Gastrocnemius medialis (tissue), 4 donors: Measurements from ENCODE around the gene G6PC3. TPM values are rescaled to one million over a fixed set of nuclear protein-coding genes. Genes with fewer than 3 reads are reported as not detected.
A peak's percentile ranks its signal among the peaks of the same experiment; 100 is the strongest.

Source experiments
- ATAC-seq, 2 donors: fragments of 150-250 bp; one replicate each; pipeline ENCODE4 v1.9.1; 2016
- DNase-seq, 2 donors: peaks; one replicate each; pipeline ENCODE4 v3.0.0-alpha.2; 2019
- H3K27ac ChIP-seq, 4 donors: fragments of 200-600 bp; sonication (generic); 1 replicate in 1 of 4; 2 replicates in 3 of 4; pipeline ENCODE4 v1.5.1; 2016 to 2018; ENCODE audit warnings: mild to moderate bottlenecking in 2 of 4, moderate library complexity in 1 of 4
- H3K27me3 ChIP-seq, 3 donors: fragments of 200-600 bp; sonication (generic) in 2 of 3; 1 replicate in 1 of 3; 2 replicates in 2 of 3; pipeline versions ENCODE4 v1.5.1 to v1.6.0; 2016 to 2019; ENCODE audit warnings: mild to moderate bottlenecking in 1 of 3, moderate library complexity in 1 of 3
- H3K36me3 ChIP-seq, 2 donors: fragments of 200-600 bp; sonication (generic) in 1 of 2; one replicate each; pipeline ENCODE4 v1.5.1; 2017 to 2018
- H3K4me1 ChIP-seq, 2 donors: fragments of 200-600 bp; sonication (generic) in 1 of 2; one replicate each; pipeline ENCODE4 v1.5.1; 2016 to 2017; ENCODE audit warnings: mild to moderate bottlenecking in 2 of 2
- H3K4me3 ChIP-seq, 4 donors: fragments of 200-600 bp; sonication (generic) in 3 of 4; 1 replicate in 1 of 4; 2 replicates in 3 of 4; pipeline ENCODE4 v1.5.1; 2016 to 2019; ENCODE audit warnings: mild to moderate bottlenecking in 2 of 4
- H3K9me3 ChIP-seq, 3 donors: fragments of 200-600 bp; sonication (generic) in 2 of 3; 1 replicate in 1 of 3; 2 replicates in 2 of 3; pipeline ENCODE4 v1.5.1; 2016 to 2019
- POLR2A ChIP-seq, 2 donors: fragments of 450-650 bp; IDR thresholded peaks; one replicate each; pipeline ENCODE4 v1.6.1; 2017; ENCODE audit warnings: antibody characterized with exemption in 2 of 2, mild to moderate bottlenecking in 2 of 2, moderate library complexity in 2 of 2
- in situ Hi-C, 4 donors: fragments of 200-750 bp; cut with MboI; loops; one replicate each; pipeline versions ENCODE4 v1.15.0 to v1.8.0; 2017; ENCODE audit warnings: low sequenced_read_pairs in 4 of 4
- intact Hi-C: fragments of 100-400 bp; cut with DNase I; formaldehyde crosslinking; loops from one replicate; pipeline ENCODE4 v1.15.1; 2023; ENCODE audit warnings: low total_unique reads
- total RNA-seq, 4 donors: library from RNA; depleted of rRNA; stranded (reverse); fragments of >200 nt; gene quantifications; one replicate each; pipeline versions ENCODE4 v1.1.0 to v1.2.3, GENCODE V29; 2016
- TF ChIP-seq, protein P1 (sequence below), 5 experiments: fragments of 450-650 bp in 3 of 5; fragments of 200-600 bp in 2 of 5; sonication (generic) in 2 of 5; IDR thresholded peaks in 4 of 5; conservative IDR thresholded peaks in 1 of 5; 1 replicate in 4 of 5; 2 replicates in 1 of 5; pipeline ENCODE4 v1.5.1; 2016 to 2019; ENCODE audit warnings: antibody characterized with exemption in 5 of 5, mild to moderate bottlenecking in 3 of 5, moderate library complexity in 3 of 5

G6PC3 gene
- total RNA-seq, 4 donors from 2014 or later, result 30.5 to 40.5 (median 36.4) TPM

DNA sequence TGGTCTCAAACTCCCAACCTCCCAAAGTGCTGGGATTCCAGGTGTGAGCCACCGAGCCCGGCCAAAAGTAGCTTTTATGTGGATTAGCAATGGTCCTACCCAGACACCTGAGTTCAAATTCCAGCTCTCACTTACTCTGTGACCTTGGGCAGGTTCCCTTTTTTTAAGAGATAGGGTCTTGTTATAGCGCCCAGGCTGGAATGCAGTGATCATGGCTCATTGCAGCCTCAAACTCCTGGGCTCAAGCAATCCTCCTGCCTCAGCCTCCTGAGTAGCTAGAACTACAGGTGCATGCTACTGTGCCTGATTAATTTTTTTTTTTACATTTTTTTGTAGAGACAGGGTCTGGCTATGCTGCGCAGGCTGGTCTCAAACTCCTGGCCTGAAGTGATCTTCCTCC, 36.3 kb downstream of the G6PC3 start:
- in situ Hi-C loops, result no loop called here

DNA sequence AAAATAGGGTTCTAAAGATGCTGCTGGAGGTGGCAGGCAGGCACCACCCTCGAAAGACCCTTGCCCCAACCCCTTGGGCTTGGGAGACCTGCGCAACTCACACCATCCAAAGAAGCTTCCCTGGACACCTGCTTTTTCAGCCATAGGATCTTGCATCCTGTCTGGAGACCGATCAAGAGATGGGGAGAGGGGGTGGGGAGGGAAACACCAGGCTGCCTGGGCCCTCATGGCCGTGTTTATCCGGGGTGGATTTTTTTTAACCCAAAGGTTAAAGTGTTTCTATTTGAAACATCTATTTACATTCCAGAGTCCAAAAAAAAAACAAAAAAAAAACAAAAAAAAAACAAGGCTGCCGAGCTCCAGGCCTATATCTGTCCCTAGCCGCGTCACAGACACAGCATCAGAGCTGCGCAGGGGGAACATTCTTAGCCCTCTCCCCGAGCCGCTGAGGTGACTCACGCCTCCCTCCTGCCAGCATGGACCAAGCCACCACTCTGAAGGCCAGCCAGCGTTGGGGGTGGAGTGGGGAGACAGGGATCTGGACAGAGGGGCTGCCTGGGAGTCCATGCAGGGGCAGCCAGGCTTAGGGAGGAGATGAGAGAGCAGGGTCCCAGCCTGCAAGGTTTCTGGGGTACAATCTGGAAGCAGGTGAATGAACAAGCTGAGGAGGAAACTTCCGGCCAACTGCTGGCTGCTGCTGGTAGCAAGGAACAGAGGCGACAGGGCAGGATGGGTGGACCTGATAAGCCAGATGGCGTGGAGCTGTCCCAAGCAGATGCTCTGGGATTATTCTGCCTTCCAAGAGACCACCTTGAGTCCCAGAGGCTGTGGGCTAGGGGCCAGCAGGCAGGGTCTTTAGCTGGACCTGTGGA, 38.1 kb downstream of the G6PC3 start:
- intact Hi-C loops, result no loop called here
- peak overlapping the region; percentile 92 to 94 (median 94) for H3K27ac ChIP-seq
- in situ Hi-C loops, result no loop called here
- TF ChIP-seq, protein P1, sequence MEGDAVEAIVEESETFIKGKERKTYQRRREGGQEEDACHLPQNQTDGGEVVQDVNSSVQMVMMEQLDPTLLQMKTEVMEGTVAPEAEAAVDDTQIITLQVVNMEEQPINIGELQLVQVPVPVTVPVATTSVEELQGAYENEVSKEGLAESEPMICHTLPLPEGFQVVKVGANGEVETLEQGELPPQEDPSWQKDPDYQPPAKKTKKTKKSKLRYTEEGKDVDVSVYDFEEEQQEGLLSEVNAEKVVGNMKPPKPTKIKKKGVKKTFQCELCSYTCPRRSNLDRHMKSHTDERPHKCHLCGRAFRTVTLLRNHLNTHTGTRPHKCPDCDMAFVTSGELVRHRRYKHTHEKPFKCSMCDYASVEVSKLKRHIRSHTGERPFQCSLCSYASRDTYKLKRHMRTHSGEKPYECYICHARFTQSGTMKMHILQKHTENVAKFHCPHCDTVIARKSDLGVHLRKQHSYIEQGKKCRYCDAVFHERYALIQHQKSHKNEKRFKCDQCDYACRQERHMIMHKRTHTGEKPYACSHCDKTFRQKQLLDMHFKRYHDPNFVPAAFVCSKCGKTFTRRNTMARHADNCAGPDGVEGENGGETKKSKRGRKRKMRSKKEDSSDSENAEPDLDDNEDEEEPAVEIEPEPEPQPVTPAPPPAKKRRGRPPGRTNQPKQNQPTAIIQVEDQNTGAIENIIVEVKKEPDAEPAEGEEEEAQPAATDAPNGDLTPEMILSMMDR (IDR thresholded peaks at IDR 0.05 in 4 of 5, conservative IDR thresholded peaks at IDR 0.05 in 1 of 5), result no peak
- peak; percentile 43 to 81 for TF ChIP-seq POLR2A (IDR thresholded peaks at IDR 0.05)
- no peaks in the 10 kb centered on the region for H3K9me3 ChIP-seq
- H3K4me1 ChIP-seq, result peaks cover 94 to 97% of the 10 kb centered on the region in 2 donors
- peak; percentile 63 to 71 for ATAC-seq
- H3K27me3 ChIP-seq, result no peaks in the 10 kb centered on the region
- no peaks in the 10 kb centered on the region for H3K36me3 ChIP-seq
- peak; percentile 88 to 94 for DNase-seq
- H3K4me3 ChIP-seq, result peak overlapping the region; percentile 29 to 76 (median 67)

More for the DNA sequence above, 36.3 kb downstream of the G6PC3 start:
- no peaks in the 10 kb centered on the region for H3K9me3 ChIP-seq
- peak overlapping the region in 1 of 4 donors; percentile 30 for H3K4me3 ChIP-seq
- H3K27me3 ChIP-seq, result no peaks in the 10 kb centered on the region
- peaks cover 90 to 96% of the 10 kb centered on the region in 2 donors for H3K4me1 ChIP-seq
- intact Hi-C loops, result no loop called here
- no peak for DNase-seq
- TF ChIP-seq POLR2A (IDR thresholded peaks at IDR 0.05), result no peak
- TF ChIP-seq, protein P1 (IDR thresholded peaks at IDR 0.05 in 4 of 5, conservative IDR thresholded peaks at IDR 0.05 in 1 of 5), result no peak
- no peaks in the 10 kb centered on the region for H3K36me3 ChIP-seq
- H3K27ac ChIP-seq, result peak overlapping the region; percentile 92 to 94 (median 94)
- no peak for ATAC-seq

DNA sequence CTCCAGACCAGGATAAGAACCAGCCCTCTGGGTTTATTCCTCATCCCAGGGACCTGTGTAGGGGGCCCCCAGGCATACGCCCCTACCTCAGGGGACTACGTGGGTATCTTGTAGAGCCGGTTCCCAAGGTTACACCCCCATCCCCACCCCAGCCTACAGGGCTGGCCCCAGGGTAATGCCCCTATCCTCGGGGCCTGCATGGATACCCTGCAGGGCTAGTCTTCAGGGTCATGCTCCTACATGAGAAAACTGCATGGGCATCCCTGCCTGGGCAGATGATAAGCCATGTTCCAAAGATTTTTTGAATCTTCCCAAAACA, 38.7 kb downstream of the G6PC3 start:
- no peak for ATAC-seq
- H3K4me3 ChIP-seq, result peak overlapping the region; percentile 29 to 76 (median 67)
- in situ Hi-C loops (no loop called here), intact Hi-C loops (no loop called here)
- H3K36me3 ChIP-seq, result no peaks in the 10 kb centered on the region
- TF ChIP-seq POLR2A (IDR thresholded peaks at IDR 0.05), result no peak
- TF ChIP-seq, protein P1 (IDR thresholded peaks at IDR 0.05 in 4 of 5, conservative IDR thresholded peaks at IDR 0.05 in 1 of 5), result no peak
- no peaks in the 10 kb centered on the region for H3K9me3 ChIP-seq
- no peak for DNase-seq
- H3K4me1 ChIP-seq, result peaks cover 94 to 97% of the 10 kb centered on the region in 2 donors
- peak overlapping the region; percentile 92 to 94 (median 94) for H3K27ac ChIP-seq
- no peaks in the 10 kb centered on the region for H3K27me3 ChIP-seq

DNA sequence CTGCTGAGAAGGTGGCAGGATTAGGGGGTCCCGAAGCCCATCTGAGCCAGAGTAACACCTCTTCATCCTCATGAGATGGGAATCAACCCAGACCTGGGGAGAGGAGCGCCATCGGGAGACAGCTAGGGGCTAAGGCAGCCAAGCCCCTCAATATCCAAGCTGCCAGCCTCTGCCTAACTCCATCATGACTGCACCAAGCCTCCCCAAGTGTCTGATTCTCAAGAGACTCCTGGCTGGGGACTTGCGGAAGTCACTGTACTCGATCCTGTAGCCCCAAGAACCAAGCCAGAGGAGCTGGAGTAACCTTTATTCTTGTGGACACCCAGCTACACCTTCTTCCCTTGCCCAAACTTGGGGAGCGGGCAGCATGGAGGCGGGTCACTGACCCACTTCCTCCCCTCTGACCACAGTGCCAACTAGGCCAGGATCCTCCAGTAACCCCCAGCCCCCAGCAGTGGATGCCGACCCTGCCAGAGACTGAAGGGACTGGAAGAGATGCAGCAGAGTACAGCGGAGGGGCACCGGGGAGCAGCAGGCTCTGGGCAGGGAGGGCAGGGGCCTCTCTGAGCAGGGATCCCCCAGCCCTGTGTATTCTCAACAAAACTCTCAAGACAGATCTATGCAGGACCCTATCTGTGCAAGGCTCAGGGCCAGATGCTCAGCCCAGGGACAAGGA, 39.6 kb downstream of the G6PC3 start:
- in situ Hi-C loops, result no loop called here
- H3K4me1 ChIP-seq, result peaks cover 94 to 97% of the 10 kb centered on the region in 2 donors
- H3K9me3 ChIP-seq, result no peaks in the 10 kb centered on the region
- peak overlapping the region; percentile 29 to 76 (median 67) for H3K4me3 ChIP-seq
- no peaks in the 10 kb centered on the region for H3K27me3 ChIP-seq
- TF ChIP-seq, protein P1 (IDR thresholded peaks at IDR 0.05 in 4 of 5, conservative IDR thresholded peaks at IDR 0.05 in 1 of 5), result no peak
- TF ChIP-seq POLR2A (IDR thresholded peaks at IDR 0.05), result no peak
- DNase-seq (no peak), ATAC-seq (no peak)
- peak overlapping the region; percentile 92 to 94 (median 94) for H3K27ac ChIP-seq
- intact Hi-C loops, result loop anchor here (2.0 to 10.0 kb wide), 3 partner anchors 39 to 335 kb away; partner anchors contain the start of genes DUSP3 and G6PC3
- H3K36me3 ChIP-seq, result no peaks in the 10 kb centered on the region
